Right lung (tissue), 5 donors: ENCODE measurements around the gene MATN4. TPM values are rescaled to one million over a fixed set of nuclear protein-coding genes. Genes with fewer than 3 reads are reported as not detected.

Experiments
- DNase-seq, 2 donors: peaks; one replicate each; pipeline ENCODE4 v3.0.0-alpha.2; 2013
- polyA plus RNA-seq, 5 donors: library from polyadenylated mRNA; unstranded; fragments of 120-200 nt; gene quantifications; one replicate each; pipeline versions ENCODE4 v1.2.1 to v1.2.3, GENCODE V29; 2013; ENCODE audit warnings: inconsistent platforms in 1 of 5, low replicate concordance in 1 of 5; ENCODE audit not compliant: insufficient read length in 5 of 5, insufficient read depth in 1 of 5

Gene MATN4
- polyA plus RNA-seq, 5 donors, result 0.09 to 0.18 (median 0.14) TPM

DNA sequence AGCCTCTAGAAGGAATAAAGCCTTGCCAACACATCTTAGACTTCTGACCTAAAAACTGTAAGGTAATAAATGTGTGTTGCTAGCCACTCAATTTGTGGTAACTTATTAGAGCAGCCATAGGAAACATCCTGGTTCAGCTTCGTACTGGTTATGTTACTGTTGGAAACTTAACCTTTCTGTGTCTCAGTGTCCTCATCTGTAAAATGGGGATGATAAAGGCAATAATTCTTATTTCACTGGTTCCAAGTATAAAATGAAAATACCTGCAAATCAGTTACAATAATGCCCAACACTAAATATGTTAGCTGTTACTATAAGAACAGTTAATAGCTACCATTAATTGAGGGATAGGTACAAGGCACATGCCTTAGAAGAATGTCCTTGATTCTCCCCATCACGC is 15.8 kb downstream of the MATN4 start:
- no peak for DNase-seq

DNA sequence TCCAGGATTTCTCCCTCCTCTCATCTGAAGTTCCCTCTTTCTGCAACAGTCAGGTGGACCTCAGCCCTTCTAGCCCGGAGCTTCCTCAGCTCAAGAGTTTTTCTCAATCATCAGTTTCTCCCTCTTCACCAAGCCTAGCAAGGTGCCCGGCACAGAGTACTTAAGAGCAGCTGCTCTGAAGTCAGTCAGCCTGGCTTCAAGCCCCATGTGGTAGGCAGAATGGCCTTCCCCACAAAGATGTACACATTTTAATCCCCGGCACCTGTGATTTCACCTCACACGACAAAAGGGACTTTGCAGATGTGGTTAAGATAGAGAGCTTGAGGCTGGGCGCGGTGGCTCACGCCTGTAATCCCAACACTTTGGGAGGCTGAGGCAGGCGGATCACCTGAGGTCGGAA is 16.6 kb downstream of the MATN4 start:
- no peak for DNase-seq

DNA sequence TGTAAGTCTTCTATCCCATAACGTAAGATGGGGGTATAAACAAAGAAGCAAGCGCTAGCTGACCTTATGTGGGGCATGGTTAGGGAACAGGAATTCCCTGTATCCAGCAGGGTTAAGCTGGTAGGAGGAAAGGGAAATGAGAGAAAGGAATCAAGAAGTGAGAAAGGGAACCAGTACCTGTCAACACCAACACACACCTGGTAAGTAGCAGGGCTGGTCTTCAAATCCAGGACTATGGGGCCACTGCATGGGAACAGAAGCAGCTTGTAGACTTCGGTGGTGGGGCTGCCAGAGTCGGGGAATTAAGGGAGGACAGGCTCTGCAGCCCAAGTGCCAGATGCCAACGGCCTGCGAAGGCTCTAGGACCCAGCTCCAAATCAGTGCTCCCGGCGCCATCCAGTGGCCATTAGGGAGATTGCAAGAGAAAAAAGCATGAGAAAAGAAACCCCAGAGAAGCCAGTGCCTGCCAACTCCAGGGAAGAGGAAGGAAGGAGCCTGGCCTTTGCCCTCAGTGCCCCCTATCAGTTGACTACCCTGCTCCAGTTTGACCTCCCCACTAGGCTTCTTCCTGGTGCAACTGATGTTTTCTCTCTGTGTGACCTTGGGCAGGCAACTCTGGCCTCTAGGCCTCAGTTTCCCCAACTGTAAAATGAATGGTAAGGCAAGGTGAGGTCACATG is 17.3 kb downstream of the MATN4 start:
- DNase-seq, result peak; percentile 51 to 60

DNA sequence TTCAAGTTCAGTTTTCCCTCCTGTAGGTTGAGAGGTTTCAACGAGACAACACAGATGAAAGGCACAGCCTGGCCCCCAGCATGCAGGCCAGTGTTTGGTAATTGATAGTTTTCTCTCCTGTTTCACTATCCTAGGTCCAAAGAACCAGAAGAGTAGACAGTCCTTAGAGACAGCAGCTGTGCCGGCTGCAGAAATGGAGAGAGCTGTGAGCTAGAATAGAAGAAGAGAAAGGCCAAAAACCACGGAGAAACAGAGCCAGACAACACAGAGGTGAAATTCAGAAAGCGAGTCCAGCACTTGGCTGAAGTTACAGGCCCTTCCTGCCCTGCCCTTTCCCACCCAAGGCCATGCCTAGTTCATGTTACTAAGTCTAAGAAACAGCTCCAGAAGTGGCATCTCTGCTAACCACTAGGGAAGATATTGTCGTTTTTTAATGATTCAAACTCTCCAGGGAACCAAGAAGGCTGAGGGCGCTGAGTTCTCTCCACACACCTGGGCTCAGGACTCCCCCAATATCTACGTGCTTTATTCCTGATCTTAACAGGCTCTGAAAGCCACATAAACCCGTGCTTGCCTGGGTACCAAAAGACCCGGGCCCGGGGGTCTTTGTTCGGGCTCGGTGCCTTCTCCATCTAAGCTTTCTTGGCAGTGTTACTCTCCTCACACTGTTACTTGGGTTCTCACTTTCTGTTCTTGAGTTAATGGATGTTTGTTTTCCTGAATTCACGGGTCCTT is 18.0 kb downstream of the MATN4 start:
- no peak for DNase-seq

DNA sequence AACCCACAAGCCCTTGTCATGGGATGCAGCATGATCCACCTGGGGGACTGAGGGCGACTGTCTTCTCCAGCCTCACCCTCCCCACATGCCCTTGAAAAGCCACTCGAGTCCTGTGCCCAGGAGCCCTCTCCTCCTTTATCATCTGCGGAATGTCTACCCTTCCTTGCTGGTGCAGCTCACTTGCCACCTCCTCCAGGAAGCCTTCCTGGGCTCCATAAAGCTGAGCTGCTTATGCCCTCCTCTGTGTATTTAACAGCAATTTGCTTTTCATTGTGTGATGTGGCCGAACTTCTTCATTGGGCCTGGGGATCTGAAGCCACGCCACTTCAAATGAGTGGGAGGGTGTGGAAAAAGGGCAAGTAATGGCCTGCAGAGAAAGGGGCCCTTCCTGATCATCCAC is 19.2 kb downstream of the MATN4 start:
- no peak for DNase-seq

DNA sequence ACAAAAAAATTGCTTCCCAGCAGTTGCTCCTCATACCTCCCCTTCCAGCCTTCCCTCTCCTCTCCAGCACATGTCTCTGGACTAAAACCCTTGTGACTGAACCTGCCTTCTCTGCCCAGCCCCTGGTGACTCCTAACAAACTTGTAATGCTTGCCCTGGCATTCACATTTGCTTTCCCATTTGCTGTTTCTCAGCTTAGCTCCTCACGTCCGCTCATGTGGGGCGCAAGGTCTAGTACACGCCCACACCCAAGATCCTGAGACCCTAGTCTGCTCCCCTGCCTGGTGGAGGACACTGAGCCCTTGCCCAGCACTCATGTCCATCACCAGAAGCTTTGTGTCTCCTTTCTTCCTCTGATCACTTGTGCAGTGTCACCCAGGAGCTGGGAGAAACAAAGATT is 19.7 kb downstream of the MATN4 start:
- DNase-seq, result no peak

DNA sequence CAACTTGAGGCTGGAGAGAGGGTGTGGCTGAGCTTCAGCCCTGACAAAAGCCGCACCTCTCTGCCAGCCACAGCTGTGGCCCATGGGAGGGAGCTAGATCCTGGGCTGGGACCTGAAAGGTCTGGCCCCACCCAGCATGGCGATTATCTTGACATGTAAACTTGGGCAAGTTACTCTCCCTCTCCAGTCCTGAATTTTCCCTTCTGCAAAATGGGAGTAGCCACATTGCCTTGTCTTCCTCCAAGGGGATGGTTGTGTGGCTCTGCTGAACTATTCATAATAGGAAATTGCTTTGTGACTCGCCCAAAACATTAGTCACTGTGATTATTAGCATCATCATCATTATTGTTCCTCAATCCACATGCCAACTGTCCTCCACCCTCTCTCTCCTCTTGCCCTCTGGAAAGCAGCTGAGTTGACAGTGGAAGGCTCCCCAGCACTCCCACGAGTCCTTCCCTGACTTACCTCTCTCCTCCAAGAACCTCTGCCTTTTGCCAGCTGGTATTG is 24.5 kb downstream of the MATN4 start:
- no peak for DNase-seq

DNA sequence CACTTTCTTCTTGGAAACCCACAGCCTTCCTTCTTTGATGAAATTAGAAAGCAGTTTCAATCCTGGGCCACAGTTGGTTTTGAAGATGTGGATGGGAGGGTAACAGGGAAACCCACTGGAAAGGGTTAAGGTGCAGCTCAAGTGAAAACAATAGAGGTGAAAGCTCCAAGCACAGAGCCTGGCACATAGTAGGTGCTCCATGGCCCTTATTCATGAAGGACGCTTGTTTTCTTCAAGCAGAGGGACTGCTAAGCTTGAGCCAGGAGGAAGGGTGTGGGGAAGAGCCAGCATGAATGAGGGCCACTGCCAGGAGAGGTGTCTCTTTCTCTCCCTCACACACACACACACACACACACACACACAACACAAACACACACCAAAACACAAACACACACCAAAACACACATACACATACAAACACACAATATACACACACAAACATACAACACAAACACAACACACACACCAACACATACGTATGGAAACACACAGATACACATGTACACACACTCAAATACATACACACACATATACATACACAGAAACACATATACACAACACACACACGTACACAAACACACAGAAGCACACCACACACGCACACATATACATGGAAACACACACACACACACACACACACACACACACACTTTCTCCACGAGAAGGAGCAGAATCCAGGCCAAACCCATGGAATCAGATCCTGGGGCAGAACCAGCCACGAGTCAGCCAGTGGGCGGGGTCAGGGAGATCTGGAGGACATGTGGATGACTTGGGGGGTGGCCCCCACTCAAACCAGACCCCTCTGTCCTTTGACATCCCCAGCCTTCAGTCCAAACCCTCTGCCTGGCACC is 25.2 kb downstream of the MATN4 start:
- no peak for DNase-seq

DNA sequence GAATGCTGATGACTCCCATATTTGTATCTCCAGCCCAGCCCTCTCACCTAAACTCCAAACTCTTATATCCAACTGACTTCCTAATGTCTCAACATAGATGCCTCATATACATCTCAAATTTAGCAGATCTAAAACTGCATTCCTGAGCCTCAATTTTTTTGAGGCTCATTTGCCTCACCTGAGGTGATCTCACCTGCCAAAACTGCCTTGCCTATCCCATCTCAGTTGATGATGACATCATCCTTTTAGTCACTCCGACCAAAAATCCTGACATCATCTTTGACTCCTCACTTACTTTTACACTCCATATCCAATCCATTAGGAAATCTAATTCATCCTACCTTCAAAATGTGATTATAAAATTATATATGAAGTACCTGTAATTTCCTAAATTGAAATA is 28.1 kb downstream of the MATN4 start:
- no peak for DNase-seq

DNA sequence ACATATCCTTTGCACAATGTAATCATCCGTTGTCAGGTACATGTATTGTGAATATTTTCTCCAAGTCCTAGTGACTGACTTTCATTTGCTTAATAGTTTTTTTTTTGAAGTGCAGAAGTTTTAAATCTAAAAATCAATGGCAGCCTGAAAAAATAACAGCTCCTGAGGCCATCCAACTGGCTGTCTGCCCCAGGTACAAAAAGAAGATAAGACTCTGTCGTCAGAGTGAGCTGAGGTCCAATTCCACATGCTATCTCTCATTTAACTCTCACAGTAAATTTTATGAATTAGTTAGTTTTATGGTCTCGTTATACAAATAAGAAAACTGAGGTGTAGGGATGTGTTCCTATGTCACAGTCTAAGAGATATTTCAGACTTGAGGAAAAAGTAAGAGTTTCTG is 32.8 kb downstream of the MATN4 start:
- no peak for DNase-seq

DNA sequence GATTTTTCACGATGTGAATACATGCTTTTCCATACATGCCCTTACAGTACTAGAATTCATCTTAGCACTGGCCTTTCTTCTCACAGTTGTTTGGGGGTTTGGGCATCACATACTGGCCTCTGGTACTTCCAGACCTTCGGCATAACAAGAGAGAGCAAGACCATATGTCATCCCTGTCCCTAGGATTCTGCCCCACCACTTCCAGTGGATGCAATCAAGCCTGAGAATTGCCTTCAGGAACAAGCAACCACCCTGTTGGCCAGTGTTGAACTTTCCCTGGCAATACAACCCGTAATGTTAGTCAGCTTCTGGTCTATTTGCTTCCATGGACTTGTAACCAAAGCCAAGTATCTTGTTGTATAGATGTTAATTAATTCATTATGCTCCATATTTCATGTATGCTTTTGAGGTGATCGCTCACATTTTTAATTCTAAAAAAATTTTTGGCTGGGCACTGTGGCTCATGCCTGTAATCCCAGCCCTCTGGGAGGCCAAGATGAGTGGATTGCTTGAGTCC is 38.3 kb downstream of the MATN4 start:
- no peak for DNase-seq

DNA sequence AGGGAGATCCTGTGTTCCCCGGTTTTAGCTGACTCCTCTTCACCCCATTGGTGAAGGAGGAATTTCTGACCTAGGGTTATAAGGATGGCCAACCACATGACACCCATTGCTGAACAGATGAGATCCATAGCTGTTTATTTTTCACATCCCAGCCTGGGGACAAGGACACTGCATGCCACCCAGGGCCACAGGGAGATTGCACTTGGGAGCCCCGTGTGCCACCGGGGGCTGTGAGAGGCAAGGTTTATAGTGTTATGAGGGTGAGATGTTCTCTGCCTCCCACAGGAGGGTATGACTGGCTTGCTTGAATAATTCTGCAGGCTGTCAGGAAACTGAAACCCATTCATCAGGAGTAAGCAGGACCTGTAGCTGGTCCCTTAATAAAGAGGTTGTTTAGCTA is 39.0 kb downstream of the MATN4 start:
- DNase-seq, result no peak

DNA sequence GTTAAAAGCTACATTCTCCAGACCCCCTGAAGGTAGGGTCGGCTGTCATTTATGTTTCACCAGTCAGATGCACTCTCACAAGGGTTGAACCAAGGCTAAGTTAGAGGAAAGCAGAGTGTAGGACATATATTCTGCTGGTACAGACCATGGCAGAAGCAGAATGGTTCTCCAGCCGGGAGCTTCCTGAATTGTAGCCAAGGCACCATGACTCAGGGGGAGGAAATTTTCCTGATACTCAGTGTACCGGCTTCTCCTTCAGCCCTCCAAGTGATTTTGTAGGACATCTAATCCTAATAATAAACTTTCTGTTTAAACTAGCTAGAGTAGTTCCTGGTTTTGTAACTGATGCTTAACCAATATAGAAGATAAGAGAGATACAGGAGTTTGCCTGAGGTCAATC is 39.6 kb downstream of the MATN4 start:
- DNase-seq, result no peak

DNA sequence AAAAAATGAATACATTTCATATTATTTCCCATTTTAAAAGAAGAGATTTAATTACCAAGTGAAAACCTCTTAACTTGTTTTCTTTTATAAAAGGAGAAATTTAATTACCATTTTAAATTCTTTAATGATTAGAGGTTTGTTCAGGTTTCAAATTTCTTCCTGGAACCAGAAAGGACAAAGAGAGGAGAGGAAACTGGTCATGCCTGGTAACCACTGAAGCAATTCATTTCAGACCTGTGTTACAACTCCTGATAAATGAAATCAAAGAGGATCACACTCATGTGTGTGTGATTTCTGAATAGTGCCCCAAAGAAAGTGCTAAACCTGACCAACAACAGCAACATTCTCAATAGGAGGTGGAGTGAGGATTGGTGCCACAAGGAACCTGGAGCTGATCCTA is 41.1 kb downstream of the MATN4 start:
- DNase-seq, result no peak

DNA sequence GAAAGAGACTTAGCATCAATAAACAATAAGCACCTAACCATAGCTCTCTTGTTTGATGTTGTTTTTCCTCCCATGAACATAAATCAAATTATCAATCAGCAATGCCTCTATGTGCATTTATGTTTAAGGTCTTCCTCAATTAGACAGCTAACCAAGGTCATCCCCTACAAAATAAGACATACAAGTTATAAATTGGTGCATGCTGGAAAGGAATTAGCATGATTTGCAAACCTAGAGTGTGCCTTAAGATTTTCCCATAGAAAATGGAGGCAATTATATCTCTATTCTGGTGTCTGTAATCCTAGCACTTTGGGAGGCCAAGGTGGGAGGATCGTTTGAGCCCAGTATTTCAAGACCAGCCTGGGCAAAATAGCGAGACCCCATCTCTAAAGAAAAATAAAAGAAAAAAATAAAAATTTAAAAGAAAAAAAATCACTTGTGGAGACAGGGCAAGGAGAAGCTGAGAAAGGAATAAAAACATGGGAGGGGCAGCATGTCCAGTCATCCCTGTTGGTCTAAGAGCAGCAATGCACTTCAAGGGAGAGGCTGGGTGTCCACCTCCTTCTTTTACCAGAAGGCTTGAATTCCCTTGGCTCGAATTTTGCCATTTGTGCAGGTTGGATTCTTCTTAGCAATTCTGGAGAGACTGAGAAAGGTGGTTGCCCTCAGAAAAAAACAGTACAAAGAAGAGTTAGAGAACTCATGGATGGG is 44.4 kb downstream of the MATN4 start:
- DNase-seq, result no peak

DNA sequence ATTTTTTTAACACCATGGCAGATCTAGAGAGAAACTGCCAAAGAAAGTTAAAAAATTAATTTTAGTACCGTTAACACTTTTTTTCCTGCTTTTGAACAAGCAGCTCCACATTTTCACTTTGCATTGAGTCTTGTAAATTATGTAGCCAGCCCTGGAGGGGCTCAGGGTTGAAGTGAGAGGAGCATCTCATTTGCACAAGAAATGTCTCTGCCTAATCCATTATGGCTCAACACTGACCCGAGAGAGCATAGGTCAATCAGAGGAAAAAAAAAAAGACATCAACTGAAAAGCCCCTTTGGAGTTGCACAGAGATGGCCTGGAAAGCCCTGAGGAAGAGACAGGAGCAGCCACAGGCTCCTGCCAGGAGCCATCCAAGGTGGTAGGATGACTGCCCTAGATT is 49.4 kb downstream of the MATN4 start:
- no peak for DNase-seq

DNA sequence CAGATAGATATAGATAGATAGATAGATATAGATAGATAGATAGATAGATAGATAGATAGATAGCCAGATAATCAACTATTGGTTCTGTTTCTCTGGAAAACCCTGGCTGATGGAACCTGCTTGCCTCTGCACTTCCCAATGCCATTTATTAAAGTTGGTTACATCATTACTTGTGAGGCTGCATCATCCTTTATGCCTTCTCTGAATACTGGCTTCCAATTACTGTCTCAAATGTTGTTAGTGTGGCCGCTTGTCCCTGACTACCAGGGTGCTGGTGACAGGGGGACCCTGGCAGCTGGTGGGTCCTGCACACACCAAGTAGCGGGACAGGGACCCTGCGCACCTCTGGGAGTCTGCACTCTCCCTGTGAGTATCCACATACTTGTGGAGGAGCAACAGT is 49.8 kb downstream of the MATN4 start:
- DNase-seq, result no peak

DNA sequence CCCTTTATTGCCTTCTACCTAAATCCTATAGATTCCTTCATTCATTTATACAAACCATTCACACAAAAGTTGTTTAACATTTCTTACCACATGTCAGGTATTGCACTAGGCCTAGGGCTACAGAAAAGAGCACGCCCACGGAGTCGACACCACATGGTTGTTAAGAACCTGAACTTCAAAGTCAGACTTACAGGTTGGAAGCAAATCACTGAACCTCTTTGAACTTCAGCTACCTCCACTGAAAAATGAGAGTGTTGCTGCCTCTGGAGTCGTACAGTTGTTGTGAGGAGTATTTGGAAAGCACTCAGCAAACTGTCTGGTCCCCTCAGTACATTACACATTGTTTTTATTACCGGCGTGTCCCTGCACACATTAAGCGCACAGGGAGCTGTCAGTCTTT is 50.4 kb downstream of the MATN4 start:
- no peak for DNase-seq

DNA sequence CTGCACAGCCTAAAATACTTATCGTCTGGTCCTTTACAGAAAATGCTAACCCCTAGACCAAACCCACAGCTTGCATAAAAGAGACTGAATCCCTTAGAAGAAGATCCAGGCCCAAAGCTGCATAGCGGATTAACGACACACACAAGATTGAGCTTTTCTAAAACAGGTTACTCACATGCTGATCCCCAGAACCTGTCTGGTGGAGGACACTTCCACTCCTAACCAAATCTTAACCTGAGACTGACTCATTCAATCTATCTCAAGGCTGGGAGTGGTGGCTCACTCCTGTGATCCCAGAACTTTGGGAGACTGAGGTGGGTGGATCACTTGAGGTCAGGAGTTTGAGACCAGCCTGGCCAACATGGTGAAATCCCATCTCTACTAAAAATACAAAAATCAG is 50.9 kb downstream of the MATN4 start:
- no peak for DNase-seq

DNA sequence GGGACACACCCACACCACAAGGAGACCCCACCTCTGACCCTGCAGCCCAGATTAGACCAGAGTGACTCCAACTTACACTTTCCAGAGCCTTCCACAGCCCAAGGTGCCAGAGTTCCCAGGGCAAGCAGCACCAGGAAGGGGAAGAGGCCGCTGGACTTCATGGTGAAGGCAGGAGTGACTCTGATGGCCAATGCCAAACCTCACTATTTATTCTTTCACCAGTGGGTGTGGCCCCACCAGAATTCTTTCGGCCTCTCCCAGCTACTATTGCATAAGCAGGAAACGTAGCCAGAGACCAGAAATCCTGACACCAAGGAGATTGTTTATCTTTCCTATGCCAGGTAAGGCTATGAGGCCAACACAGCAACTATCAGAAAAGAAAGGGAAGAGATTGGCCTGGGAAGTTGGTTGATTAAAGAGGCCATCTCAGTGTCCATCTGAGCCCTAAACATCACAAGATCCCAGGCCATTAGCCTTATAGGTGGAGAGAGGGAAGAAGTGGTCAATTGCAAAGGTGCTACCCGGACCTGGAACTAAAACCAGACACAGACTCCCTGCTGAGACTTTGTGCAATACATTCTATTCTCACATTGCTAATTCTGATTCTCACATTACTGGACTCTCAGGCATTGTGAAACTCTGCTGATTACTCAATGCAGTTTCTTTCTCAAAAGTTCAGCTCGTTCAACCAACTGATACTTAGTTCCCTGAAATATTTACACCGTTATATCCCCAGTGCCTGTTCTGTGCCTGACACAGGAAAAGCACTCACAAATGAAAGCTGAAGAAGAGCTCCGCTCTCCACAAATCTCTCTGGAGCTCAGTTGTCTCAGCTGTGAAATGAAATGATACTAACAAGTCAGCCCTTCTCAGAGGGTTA is 53.5 kb downstream of the MATN4 start, which contains the start of gene SLPI:
SLPI (minus strand) TSS at position 182 of the 880 bp plus-strand sequence; CDS start at position 161, 21 bp downstream.
- DNase-seq, result peak; percentile 25 to 52

DNA sequence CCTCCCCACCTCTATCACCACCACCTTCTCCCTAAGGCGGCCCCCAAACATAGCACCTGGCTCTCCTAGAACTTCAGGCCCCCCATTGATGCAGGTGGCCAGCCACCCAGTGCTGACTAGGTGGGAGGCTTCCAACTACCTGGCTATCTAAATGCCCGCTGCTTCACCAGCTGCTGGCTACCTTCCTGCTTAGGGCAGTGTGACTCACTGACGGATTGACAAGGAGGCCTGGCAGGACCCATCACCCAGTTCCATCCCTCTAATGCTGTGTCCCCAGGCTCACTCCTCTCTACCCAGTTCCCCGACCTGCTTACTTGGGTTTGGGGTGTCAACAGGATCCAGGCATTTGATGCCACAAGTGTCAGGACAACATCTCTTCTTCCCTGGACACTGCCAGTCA is 54.8 kb downstream of the MATN4 start:
- no peak for DNase-seq
